Hematopoietic multipotent progenitor cell treated with erythropoietin and hydrocortisone succinate and interleukin-3 and kit ligand, for 15 days (in vitro differentiated cells): Measurements from ENCODE around the gene ADAMTS20.
"Not testable (repeated sequence)": the region's sequence is repeated elsewhere in the genome, so short reads cannot be mapped to it uniquely, and the experiment has no call there.

Experiments used
- DNase-seq: peaks from one replicate; pipeline ENCODE4 v3.0.0-alpha.2; 2015; ENCODE audit warnings: low spot score

ADAMTS20 gene

GRCh38 chr12:43551971-43552559 is at the start of gene ADAMTS20:
Gene ADAMTS20, minus strand, starts transcription at chr12:43552203. Its CDS starts 282 bp downstream, at chr12:43551921.
- DNase-seq, result no peak

- no peak for DNase-seq
Observed at GRCh38 chr12:43599708-43600107, 47.7 kb upstream of the ADAMTS20 start.

GRCh38 chr12:43599066-43599465 is 47.1 kb upstream of the ADAMTS20 start:
- DNase-seq, result no peak

GRCh38 chr12:43590307-43590706 is 38.3 kb upstream of the ADAMTS20 start:
- no peak for DNase-seq

- no peak for DNase-seq
Observed at GRCh38 chr12:43586646-43587245, 34.7 kb upstream of the ADAMTS20 start.

- no peak for DNase-seq
Observed at GRCh38 chr12:43585676-43586075, 33.7 kb upstream of the ADAMTS20 start.

- no peak for DNase-seq
Observed at GRCh38 chr12:43580601-43581000, 28.6 kb upstream of the ADAMTS20 start.

- no peak for DNase-seq
Observed at GRCh38 chr12:43579206-43579605, 27.2 kb upstream of the ADAMTS20 start.

GRCh38 chr12:43578782-43579181 is 26.8 kb upstream of the ADAMTS20 start:
- DNase-seq, result no peak

- DNase-seq, result no peak
Observed at GRCh38 chr12:43577381-43577780, 25.4 kb upstream of the ADAMTS20 start.

GRCh38 chr12:43576162-43576561 is 24.2 kb upstream of the ADAMTS20 start:
- no peak for DNase-seq

- no peak for DNase-seq
Observed at GRCh38 chr12:43571885-43572284, 19.9 kb upstream of the ADAMTS20 start.

GRCh38 chr12:43556057-43556456 is 4.1 kb upstream of the ADAMTS20 start:
- no peak for DNase-seq

GRCh38 chr12:43551279-43551970 is 578 bp downstream of the ADAMTS20 start:
- DNase-seq, result no peak

GRCh38 chr12:43550831-43551271 is 1.2 kb downstream of the ADAMTS20 start:
- no peak for DNase-seq

GRCh38 chr12:43544703-43545102 is 7.3 kb downstream of the ADAMTS20 start:
- DNase-seq, result no peak

GRCh38 chr12:43540470-43540869 is 11.5 kb downstream of the ADAMTS20 start:
- DNase-seq, result no peak

GRCh38 chr12:43537675-43538074 is 14.3 kb downstream of the ADAMTS20 start:
- DNase-seq, result not testable (repeated sequence)

GRCh38 chr12:43516045-43516444 is 36.0 kb downstream of the ADAMTS20 start:
- DNase-seq, result no peak

GRCh38 chr12:43501703-43502102 is 50.3 kb downstream of the ADAMTS20 start:
- no peak for DNase-seq

- DNase-seq, result no peak
Observed at GRCh38 chr12:43493261-43493797, 58.7 kb downstream of the ADAMTS20 start.

- DNase-seq, result no peak
Observed at GRCh38 chr12:43482311-43483085, 69.5 kb downstream of the ADAMTS20 start.
